ENCODE measurements around the gene HIRIP3.

DNA sequence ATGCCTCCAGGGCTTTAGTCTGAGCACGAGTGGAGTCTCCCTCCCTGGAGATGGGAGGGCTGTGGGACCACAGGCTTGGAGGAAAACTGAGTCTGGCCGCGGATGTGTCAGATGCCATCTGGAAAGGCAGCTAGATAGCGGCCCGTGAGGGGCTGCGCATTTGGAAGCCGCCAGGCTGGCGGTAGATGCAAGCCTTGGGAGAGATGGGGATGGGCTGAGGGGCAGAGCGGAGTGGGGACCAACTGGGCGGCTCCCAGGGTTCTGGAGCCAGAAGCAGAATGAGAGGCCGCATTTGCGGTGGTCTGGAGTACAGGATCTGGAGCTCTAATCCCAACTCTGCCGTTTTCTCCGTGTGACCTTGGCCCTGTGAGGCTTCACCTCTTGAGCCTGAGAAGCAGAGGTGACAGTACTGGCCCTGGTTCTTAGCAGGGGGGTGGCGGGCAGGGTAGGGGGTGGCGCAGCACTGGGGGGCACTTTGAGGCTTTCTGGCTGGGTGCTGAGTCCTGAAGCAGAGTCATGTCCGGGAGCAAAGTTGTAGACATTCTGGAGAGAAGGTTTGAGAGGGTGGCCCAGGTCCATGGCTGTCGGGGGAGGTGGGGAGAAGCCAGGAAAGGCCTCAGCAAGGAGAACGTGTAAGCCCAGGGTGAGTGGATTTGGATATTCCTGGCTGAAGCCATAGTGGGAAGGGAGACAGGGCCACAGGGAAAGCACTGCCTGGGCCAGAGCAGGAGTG, 7.4 kb upstream of the HIRIP3 start:
- TF ChIP-seq CTCF (IDR thresholded peaks at IDR 0.05; ENCODE audit: low read length) (no peak), EZH2 (optimal IDR thresholded peaks at IDR 0.05; ENCODE audit: low read depth, low read length) (no peak)
